Right lobe of liver (tissue), 6 donors: ENCODE results near the gene NPY2R. TPM values are rescaled to one million over a fixed set of nuclear protein-coding genes. Genes with fewer than 3 reads are reported as not detected.

ENCODE experiments used
- ATAC-seq, 4 donors: fragments of 200-7000 bp; cut with Tn5 transposase; one replicate each; pipeline ENCODE4 v1.9.1; 2020; ENCODE audit warnings: mild to moderate bottlenecking in 4 of 4, moderate library complexity in 4 of 4
- DNase-seq, 3 donors: peaks; one replicate each; pipeline ENCODE4 v3.0.0-alpha.2; 2020
- H3K27ac ChIP-seq, 3 donors: fragments of 200-600 bp; one replicate each; pipeline ENCODE4 v1.8.0; 2022
- H3K27me3 ChIP-seq, 2 donors: fragments of 200-600 bp; one replicate each; pipeline ENCODE4 v1.8.0; 2022
- H3K36me3 ChIP-seq, 4 donors: fragments of 200-600 bp; sonication (generic) in 1 of 4; one replicate each; pipeline versions ENCODE4 v1.5.1 to v1.8.0; 2017 to 2022; ENCODE audit warnings: control low read depth in 1 of 4
- H3K4me1 ChIP-seq, 4 donors: fragments of 200-600 bp; sonication (generic) in 1 of 4; one replicate each; pipeline versions ENCODE4 v1.5.1 to v1.8.0; 2017 to 2022; ENCODE audit warnings: control low read depth in 1 of 4
- H3K4me3 ChIP-seq, 3 donors: fragments of 200-600 bp; one replicate each; pipeline ENCODE4 v1.8.0; 2022
- H3K9me3 ChIP-seq, 4 donors: fragments of 200-600 bp; sonication (generic) in 1 of 4; one replicate each; pipeline versions ENCODE4 v1.5.1 to v1.8.0; 2017 to 2022; ENCODE audit warnings: control low read depth in 1 of 4
- POLR2A ChIP-seq: fragments of 450-650 bp; IDR thresholded peaks from one replicate; pipeline ENCODE4 v1.6.1; 2017; ENCODE audit warnings: antibody characterized with exemption, mild to moderate bottlenecking
- WGBS: methylation state at CpG from one replicate; pipeline ENCODE4 v1.1.6; 2018; ENCODE audit warnings: low coverage, low lambda C conversion rate; ENCODE audit not compliant: insufficient coverage; ENCODE audit errors: missing lambda C conversion rate; 5-methylcytosine and 5-hydroxymethylcytosine counted together
- intact Hi-C, 2 donors: fragments of 100-400 bp; cut with DNase I; formaldehyde crosslinking; loops; one replicate each; pipeline versions ENCODE4 v1.11.2 to v1.14.1; 2022
- total RNA-seq, 6 experiments: library from RNA; depleted of rRNA in 2 of 6; stranded (reverse); fragments of >200 nt in 2 of 6; fragmentation: NEBNext Ultra II Directional in 3 of 6; extraction: Animal tissue kit (Norgen Biotek cat#: 25700) in 3 of 6; gene quantifications; one replicate each; pipeline versions ENCODE4 v1.1.0 to v1.2.4, GENCODE V29; 2016 to 2023
- TF ChIP-seq, protein P1 (sequence below), 4 donors: fragments of 200-600 bp in 3 of 4; fragments of 450-650 bp in 1 of 4; IDR thresholded peaks; one replicate each; pipeline versions ENCODE4 v1.5.1 to v1.8.0; 2016 to 2022; ENCODE audit warnings: antibody characterized with exemption in 4 of 4, mild to moderate bottlenecking in 2 of 4
- donor health status: DM: no; HTN: yes; CAD: no.
- donor health status: DM: no; HTN: no; CAD: no.
- donor health status: DM: no; HTN: no; CAD: no.
- donor health status: DM: no; HTN: yes; CAD: no.
- donor health status: DM: no; HTN: yes; CAD: no.

The NPY2R gene
- total RNA-seq, 6 experiments from 2014 or later: not detected

DNA sequence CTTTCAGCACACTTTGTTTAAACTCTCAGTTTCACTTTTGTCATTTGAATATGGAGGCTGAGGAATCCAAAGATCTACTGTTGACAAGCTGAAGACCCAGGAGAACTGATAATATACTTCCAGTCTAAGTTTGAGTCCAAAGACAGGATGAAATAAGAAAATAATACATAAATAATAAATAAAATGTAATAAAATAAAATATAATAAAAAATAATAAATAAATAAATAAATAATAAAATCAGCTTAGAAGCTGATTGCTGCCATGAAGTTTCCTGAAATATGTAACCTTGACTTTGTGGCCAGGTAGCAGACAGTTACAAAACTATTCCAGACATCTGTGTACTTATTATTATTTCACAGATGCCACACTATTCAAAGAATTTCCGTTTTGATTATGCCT, 55.0 kb downstream of the NPY2R start:
- Histone ChIP-seq H3K4me1 (no peaks in the 10 kb centered on the region), H3K36me3 (no peaks in the 10 kb centered on the region), H3K4me3 (no peak overlapping the region), H3K9me3 (no peaks in the 10 kb centered on the region), H3K27me3 (no peaks in the 10 kb centered on the region), H3K27ac (no peak overlapping the region)
- TF ChIP-seq, protein P1, sequence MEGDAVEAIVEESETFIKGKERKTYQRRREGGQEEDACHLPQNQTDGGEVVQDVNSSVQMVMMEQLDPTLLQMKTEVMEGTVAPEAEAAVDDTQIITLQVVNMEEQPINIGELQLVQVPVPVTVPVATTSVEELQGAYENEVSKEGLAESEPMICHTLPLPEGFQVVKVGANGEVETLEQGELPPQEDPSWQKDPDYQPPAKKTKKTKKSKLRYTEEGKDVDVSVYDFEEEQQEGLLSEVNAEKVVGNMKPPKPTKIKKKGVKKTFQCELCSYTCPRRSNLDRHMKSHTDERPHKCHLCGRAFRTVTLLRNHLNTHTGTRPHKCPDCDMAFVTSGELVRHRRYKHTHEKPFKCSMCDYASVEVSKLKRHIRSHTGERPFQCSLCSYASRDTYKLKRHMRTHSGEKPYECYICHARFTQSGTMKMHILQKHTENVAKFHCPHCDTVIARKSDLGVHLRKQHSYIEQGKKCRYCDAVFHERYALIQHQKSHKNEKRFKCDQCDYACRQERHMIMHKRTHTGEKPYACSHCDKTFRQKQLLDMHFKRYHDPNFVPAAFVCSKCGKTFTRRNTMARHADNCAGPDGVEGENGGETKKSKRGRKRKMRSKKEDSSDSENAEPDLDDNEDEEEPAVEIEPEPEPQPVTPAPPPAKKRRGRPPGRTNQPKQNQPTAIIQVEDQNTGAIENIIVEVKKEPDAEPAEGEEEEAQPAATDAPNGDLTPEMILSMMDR (IDR thresholded peaks at IDR 0.05): no peak
- no peak for TF ChIP-seq POLR2A
- intact Hi-C loops: no loop called here
- ATAC-seq (no peak), DNase-seq (no peak)
- WGBS: 61% methylated on average over 1 of the region's 1 CpG

DNA sequence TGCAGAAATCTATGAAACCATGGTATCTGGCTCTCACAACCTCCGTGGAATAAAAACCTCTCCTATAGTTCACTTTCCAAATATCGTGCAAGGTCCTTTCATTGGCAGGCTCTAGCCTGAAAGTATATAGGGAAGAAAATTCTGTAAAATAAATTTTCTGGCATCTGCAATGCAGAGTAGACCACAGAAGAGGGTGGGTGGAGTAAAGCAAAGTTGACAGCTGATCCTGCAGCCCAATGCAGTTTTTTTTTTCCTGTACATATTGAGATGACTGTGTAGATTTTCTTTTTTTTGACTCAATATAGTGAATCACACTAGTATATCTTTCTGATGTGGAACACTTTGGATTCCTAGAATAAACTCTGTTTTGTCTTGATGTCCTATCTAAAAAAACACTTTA, 56.7 kb downstream of the NPY2R start:
- DNase-seq (no peak), ATAC-seq (no peak)
- intact Hi-C loops: no loop called here
- Histone ChIP-seq H3K9me3 (no peaks in the 10 kb centered on the region), H3K27me3 (no peaks in the 10 kb centered on the region), H3K4me1 (no peaks in the 10 kb centered on the region), H3K4me3 (no peak overlapping the region), H3K36me3 (no peaks in the 10 kb centered on the region), H3K27ac (no peak overlapping the region)
- 54% methylated on average over 2 of the region's 2 CpGs for WGBS
- no peak for TF ChIP-seq POLR2A
- TF ChIP-seq, protein P1 (IDR thresholded peaks at IDR 0.05): no peak

Other genes starting within 250 kb of the NPY2R start
- 1 to 10 TPM in 1 of 6 experiments, under 1 TPM in 5; 0.15 to 1.1 (median 0.49) TPM for gene MAP9, start 168.3 kb downstream of the NPY2R start, total RNA-seq